ENCODE results near the gene TMEM30B.

TMEM30B gene

DNA sequence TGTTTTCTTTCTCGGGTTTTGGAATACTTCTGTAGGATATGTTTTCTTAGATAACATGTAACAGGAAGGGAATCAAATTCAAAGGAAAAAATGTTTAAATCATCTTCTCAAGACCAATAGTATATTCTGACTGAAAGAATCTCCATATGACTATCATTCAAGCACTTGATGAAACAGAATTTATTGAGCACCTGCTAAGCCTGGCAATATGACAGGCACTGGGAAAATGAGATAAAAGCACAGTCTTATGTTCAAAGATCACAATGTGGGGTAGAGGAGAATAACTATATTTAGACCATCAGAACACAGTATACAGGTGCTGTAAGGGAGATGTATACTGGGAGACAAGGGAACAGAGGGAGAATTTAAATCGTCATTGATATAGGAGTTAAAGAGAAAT is 19.1 kb upstream of the TMEM30B start:
- no peak for DNase-seq (ENCODE audit: low read depth in 2 of 2)
- TF ChIP-seq, protein P1, sequence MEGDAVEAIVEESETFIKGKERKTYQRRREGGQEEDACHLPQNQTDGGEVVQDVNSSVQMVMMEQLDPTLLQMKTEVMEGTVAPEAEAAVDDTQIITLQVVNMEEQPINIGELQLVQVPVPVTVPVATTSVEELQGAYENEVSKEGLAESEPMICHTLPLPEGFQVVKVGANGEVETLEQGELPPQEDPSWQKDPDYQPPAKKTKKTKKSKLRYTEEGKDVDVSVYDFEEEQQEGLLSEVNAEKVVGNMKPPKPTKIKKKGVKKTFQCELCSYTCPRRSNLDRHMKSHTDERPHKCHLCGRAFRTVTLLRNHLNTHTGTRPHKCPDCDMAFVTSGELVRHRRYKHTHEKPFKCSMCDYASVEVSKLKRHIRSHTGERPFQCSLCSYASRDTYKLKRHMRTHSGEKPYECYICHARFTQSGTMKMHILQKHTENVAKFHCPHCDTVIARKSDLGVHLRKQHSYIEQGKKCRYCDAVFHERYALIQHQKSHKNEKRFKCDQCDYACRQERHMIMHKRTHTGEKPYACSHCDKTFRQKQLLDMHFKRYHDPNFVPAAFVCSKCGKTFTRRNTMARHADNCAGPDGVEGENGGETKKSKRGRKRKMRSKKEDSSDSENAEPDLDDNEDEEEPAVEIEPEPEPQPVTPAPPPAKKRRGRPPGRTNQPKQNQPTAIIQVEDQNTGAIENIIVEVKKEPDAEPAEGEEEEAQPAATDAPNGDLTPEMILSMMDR (IDR thresholded peaks at IDR 0.05; ENCODE audit: low read depth, low read length) = no peak
- no peak overlapping the region for H3K4me3 ChIP-seq (replicated peaks in 1 of 2; ENCODE audit: low read depth in 2 of 2, low read length in 2 of 2)

DNA sequence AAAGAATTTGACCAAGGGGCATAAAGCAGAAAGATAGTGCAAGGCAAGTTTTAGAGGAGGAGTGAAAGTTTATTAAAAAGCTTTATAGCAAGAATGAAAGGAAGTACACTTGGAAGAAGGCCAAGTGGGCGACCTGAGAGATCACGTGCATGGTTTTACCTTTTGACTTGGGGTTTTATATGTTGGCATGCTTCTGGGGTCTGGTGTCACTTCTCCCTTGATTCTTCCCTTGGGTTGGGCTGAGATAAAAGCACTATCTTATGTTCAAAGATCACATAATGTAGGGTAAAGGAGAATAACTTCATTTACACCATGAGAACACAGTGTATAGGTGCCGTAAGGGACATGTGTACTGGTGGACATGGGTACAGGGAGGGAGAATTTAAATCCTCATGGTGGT is 17.7 kb upstream of the TMEM30B start:
- no peak for DNase-seq (ENCODE audit: low read depth in 2 of 2)
- TF ChIP-seq, protein P1 (IDR thresholded peaks at IDR 0.05; ENCODE audit: low read depth, low read length) = no peak

DNA sequence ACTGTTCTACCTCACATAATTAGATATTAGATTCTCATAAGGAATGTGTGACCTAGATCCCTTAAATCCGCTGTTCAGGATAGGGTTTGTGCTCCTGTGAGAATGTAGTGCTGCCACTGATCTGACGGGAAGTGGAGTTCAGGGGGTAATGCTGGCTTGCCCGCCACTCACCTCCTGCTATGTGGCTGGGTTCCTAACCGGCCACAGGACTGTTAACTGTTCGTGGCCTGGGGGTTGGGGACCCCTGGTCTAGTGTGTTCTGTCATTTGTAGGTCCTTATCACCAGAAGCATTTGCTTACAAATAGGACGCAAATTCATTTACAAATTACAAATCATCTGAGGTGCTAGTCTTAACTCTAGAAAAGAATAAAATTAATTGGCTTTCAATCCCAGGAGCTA is 16.4 kb upstream of the TMEM30B start:
- H3K4me3 ChIP-seq (replicated peaks in 1 of 2; ENCODE audit: low read depth in 2 of 2, low read length in 2 of 2) = no peak overlapping the region
- TF ChIP-seq, protein P1 (IDR thresholded peaks at IDR 0.05; ENCODE audit: low read depth, low read length) = no peak
- no peak for DNase-seq (ENCODE audit: low read depth in 2 of 2)

More for the DNA sequence above, 17.7 kb upstream of the TMEM30B start:
- no peak overlapping the region for H3K4me3 ChIP-seq (replicated peaks in 1 of 2; ENCODE audit: low read depth in 2 of 2, low read length in 2 of 2)

DNA sequence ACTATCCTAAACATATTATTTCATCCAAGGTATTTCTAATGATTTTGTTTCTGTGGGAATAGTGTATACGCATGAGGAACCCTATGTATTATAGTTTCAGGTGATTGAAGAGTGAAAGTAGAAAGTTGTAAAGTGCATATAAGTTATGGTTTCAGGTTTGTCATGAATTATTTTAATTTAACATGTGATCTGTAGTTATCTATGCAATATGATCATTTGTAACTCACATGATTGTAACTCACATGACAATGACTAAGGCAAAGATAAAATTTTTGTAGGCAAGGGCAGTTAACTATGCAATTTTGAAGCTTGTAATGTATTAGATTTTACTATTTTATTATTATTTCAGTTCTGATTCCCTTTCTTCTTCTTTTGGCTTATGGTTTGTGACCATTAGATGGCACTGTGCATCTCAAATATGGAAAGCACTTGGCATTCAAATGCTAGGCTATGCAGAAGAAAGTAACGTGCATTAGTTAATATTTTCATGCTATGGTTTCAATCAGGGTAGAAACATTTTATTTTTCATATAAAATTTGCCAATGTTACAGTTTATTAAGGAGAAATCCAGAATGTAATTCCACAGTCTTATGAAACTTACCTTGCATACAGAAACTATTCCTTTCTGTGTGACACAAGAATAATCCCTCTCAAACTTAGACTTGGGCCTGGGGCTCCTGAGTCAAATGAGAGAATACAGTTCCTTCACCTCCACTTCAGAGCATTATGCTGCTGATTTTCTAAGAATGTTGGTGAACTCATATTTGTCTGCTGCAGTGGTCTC is 15.8 kb upstream of the TMEM30B start:
- no peak overlapping the region for H3K4me3 ChIP-seq (replicated peaks in 1 of 2; ENCODE audit: low read depth in 2 of 2, low read length in 2 of 2)

DNA sequence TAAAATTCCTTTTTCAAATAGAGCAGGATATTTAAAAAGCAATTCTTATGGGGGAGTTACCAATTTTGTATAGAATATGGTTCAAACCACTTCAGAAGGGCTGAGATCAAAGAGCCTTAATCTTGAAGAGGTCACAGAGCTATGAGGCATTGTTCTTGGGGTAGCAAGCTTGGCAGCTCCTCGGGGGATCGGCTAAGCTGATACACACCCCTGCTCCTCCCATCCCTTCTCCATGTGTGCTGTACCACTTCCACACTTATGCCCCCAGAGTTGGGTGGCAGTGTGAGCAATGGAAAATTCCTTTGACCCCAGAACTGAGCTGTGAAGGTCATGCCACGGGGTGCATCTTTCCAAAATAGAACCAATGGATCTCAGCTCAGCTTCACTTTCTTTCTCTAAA is 15.0 kb upstream of the TMEM30B start:
- TF ChIP-seq, protein P1 (IDR thresholded peaks at IDR 0.05; ENCODE audit: low read depth, low read length) = no peak
- H3K4me3 ChIP-seq (replicated peaks in 1 of 2; ENCODE audit: low read depth in 2 of 2, low read length in 2 of 2) = no peak overlapping the region
- no peak for DNase-seq (ENCODE audit: low read depth in 2 of 2)

More for the DNA sequence above, 15.8 kb upstream of the TMEM30B start:
- DNase-seq (ENCODE audit: low read depth in 2 of 2) = peak; percentile 71 to 79
- TF ChIP-seq, protein P1 (IDR thresholded peaks at IDR 0.05; ENCODE audit: low read depth, low read length) = peak; percentile 74

DNA sequence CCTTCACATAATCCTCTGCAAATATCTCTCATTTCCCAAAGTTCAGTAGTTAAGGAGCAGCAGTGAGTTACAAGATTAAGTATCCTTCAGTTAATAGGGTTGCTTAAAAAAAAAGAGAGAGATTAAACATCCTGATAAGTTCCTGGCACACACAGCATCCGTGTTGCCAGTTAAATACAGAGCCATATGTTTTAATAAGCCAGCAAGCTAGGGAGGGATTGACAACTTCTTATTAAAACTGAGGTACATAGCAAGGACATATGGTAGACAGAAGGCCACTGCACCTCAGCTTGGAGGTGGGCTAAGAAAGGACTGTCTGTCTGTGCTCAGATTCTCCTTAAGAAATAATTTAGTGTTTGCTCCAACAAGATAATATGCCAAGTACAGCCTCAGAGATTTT is 9.6 kb upstream of the TMEM30B start:
- DNase-seq (ENCODE audit: low read depth in 2 of 2) = no peak
- TF ChIP-seq, protein P1 (IDR thresholded peaks at IDR 0.05; ENCODE audit: low read depth, low read length) = no peak
- H3K4me3 ChIP-seq (replicated peaks in 1 of 2; ENCODE audit: low read depth in 2 of 2, low read length in 2 of 2) = no peak overlapping the region

Data from cardiac fibroblast (primary cell).